Activated CD4-positive, alpha-beta T cell treated with anti-CD3 and anti-CD28 coated beads, Interleukin-2, amount 50 U/mL, for 16 hours (primary cell): ENCODE results near the gene SLC2A11.
"Not testable (repeated sequence)": the region's sequence is repeated elsewhere in the genome, so short reads cannot be mapped to it uniquely, and the experiment has no call there.

Experiments used
- DNase-seq: peaks from one replicate; pipeline ENCODE4 v3.0.0-alpha.2; 2020

The SLC2A11 gene

DNA sequence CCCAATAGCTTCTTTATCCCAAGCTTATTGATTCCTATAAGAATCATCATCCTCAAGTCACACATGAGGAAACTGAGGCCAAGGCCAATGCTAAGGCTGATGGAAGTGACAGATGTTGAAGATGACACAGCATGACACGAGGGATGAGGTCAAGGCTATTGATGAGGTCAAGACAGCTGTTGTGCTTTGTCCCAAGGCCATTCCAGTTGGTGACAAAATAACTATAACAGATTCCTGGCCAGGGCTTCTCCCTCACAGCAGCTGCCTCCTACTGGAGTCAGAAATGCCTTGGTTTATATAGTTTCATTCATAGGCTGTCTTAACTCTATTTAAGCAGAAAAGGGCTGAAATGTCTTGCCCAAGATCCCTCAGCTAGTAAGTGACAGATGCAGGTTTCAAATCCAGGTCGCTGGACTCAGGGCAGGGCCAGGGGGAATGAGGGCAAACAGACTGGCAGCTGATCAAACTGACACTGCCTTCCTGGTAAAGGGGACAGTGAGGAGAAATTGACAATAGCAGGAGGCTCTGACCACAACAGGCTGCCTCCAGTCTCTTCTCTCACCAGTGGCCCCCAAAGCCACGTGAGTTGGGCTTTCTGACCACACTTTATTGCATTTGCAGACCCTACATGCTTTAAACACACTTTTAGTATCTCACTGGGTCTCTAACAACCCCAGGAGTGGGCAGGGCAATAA lies 53.0 kb downstream of the SLC2A11 start:
- DNase-seq, result no peak

GRCh38 chr22:23911318-23911980 lies 53.8 kb downstream of the SLC2A11 start:
- no peak for DNase-seq

DNA sequence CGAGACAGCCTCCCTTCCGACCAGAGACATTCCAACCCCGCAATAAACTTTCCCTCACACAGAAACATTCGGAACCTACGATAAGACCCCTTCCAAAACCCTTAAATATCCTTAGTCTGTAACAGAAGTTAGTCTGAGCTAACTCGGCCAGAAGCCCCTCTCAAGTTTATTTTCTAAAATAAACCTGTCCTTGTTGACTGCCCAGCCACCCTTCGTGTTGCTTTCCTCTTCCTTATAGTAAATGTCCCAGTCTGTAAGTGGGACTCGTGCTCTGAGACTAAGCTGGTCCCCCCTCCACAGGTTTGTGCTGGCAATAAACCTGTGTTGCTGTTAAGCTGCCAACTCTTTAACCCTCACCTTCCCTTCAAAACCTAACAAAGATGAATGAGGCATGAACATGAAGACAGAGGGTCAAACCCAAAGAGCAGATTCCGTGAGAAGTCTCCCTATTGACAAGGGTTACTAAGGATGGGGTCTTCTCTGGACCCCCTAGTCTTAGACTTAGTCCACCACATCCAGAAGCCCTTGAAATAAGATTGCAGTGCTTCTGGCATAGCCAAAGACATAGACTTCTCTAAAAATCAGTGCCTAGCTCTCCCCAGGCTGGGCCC lies 54.7 kb downstream of the SLC2A11 start:
- no peak for DNase-seq

DNA sequence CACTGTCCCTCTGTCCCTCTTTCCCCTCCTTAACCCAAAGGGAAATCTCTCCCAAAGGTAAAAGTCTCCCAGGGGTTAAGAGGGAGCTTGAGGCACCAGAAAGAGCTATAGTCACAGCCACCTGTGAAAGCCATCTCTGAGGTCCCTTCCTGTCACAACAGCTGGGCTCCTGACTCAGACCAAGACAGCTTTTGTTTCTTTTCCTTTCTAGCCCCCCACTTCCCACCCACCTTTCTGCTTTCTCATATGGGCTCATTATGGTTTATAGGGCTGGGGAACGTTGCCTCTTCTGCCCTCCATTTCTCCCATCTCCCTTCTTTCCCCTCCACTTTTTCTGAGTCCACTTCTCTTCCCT lies 55.6 kb downstream of the SLC2A11 start:
- DNase-seq, result peak; percentile 37

DNA sequence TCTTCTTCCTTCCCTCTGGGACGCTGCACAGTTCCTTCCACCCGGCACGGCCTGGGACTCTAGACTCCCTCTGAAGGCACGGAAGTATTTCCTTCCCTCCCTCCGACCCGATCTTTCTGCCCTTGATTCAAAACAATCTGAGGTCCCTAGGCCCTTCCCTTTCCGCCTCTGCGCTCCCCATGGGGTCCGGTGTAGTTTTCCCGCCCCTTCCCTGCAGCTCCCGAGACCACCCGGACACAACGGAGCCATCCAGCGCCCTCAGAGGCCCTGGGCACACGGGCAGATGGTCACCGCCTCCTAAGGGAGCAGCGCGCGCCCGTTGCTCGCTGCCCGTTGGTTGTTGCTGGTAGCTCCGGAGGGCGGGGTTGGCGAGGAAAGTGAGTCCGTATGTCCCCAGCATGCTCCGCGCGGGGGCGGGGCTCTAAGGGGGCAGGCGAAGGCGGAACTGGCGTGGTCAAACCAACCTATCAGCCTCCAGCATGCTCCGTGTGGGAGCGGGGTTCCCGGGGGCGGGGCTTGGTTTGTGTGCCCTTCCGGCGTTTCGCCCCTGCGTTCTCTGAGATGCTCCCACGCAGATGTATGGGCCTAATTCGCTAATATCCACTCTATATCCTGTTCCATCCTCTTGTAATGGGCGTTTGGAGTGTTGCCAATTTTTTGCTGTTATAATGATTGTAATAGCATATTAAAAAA lies 56.1 kb downstream of the SLC2A11 start:
- peak; percentile 100 for DNase-seq

DNA sequence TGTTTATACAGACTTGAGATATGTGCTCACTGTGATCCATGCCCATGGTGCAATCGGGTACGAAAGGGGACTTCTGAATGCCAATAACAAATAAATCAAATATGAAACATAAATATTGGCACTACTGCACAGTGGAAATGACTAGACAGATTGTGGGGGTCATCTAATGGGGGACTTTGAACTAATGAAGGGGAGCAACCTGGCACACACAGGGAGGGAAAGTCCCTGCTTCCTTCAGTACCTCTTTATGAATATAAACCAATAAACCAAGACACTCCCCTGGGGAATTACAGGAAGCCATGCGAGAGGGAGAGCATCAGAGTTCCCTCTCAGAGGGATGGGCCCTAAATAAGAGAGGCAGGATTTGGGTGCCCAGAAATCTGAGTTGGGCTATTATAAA lies 57.6 kb downstream of the SLC2A11 start:
- no peak for DNase-seq

DNA sequence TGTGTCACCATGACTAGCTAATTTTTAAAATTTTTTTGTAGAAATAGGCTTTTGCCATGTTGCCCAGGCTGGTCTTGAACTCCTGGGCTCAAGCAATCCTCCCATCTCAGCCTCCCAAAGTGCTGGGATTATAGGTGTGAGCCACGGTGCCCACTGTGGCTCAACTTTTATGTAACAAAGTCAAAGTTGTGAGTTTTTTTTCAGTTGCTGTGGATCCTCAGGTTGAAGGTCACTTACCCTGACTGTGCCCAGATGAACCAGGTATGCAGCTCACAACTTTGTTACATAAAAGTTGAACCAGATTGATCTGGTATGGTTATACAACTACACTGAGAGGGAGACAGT lies 62.6 kb downstream of the SLC2A11 start:
- DNase-seq, result not testable (repeated sequence)

DNA sequence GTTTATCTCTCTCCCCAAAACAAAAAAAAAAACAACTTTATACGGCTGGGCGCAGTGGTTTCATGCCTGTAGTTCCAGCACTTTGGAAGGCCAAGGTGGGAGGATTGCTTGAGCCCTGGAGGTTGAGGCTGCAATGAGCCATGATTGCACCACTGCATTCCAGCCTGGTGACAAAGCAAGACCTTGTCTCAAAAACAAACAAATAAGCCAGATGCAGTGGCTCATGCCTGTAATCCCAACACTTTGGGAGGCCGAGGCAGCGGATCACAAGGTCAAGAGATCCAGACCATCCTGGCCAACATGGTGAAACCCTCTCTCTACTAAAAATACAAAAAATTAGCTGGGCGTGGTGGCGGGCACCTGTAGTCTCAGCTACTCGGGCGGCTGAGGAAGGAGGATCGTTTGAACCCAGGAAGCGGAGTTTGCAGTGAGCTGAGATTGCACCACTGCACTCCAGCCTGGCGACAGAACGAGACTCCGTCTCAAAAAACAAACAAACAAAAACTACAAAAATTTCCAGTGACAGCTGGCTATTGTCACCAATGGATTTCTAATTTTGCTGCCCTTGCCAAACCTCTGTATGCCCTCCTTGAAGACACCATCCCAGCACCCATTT lies 64.0 kb downstream of the SLC2A11 start:
- not testable (repeated sequence) for DNase-seq

DNA sequence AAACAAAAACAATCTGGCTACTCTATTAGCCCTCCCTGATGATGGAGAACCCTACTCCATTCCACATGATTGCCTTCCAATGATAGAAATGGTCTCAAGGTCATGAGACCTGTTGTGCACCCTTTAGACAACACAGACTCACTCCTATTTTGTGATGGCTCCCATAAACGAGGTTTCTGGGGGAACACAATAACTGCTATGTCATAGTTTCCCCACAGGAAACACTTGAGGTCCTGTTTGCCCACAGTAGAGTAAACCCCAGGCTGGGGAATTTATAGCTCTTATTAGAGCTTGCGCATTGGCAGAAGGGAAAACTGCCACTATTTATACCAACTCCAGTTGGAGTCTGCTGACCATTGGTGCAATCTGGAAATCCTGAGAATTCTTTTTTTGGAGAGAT lies 65.2 kb downstream of the SLC2A11 start:
- no peak for DNase-seq

GRCh38 chr22:23925020-23925606 lies 67.4 kb downstream of the SLC2A11 start:
- DNase-seq, result no peak

DNA sequence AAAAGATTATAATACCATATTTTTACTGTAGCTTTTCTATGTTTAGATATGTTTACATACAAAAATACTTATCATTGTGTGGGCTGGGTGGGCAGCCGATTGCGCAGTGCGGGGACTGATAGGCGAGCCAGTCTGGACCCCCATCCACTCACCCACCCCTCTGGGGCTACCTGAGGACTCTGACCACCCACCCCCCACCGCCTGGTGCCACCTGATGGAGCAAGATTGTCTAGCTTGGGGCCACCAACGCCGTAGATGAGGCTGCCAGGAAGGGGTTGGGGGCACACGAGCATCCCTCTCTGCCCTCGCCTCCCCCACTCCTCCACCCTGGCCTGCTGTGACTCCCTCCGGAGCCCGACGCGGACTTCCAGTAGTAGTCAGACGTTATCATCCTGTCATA lies 68.9 kb downstream of the SLC2A11 start:
- DNase-seq, result no peak
